GM12875 (cell line): ENCODE measurements around the gene TUSC7.

Source experiments
- H3K4me3 ChIP-seq: one replicate; pipeline ENCODE4 v1.5.1; 2011; ENCODE audit warnings: low read depth, low read length, control low read depth
- TF ChIP-seq, protein P1 (sequence below): IDR thresholded peaks from 2 replicates; pipeline ENCODE4 v1.5.1; 2011; ENCODE audit warnings: low read depth, mild to moderate bottlenecking, control low read depth, inconsistent platforms, low read length, moderate library complexity, borderline replicate concordance; ENCODE audit not compliant: insufficient read depth

The TUSC7 gene

GRCh38 chr3:116757315-116757714 lies 47.7 kb downstream of the TUSC7 start:
- TF ChIP-seq, protein P1, sequence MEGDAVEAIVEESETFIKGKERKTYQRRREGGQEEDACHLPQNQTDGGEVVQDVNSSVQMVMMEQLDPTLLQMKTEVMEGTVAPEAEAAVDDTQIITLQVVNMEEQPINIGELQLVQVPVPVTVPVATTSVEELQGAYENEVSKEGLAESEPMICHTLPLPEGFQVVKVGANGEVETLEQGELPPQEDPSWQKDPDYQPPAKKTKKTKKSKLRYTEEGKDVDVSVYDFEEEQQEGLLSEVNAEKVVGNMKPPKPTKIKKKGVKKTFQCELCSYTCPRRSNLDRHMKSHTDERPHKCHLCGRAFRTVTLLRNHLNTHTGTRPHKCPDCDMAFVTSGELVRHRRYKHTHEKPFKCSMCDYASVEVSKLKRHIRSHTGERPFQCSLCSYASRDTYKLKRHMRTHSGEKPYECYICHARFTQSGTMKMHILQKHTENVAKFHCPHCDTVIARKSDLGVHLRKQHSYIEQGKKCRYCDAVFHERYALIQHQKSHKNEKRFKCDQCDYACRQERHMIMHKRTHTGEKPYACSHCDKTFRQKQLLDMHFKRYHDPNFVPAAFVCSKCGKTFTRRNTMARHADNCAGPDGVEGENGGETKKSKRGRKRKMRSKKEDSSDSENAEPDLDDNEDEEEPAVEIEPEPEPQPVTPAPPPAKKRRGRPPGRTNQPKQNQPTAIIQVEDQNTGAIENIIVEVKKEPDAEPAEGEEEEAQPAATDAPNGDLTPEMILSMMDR: no peak
- no peak overlapping the region for H3K4me3 ChIP-seq

- H3K4me3 ChIP-seq: no peak overlapping the region
Measured at GRCh38 chr3:116759316-116759715, 49.7 kb downstream of the TUSC7 start.

More at GRCh38 chr3:116759316-116759715, 49.7 kb downstream of the TUSC7 start:
- TF ChIP-seq, protein P1: no peak
